BJ (cell line): Measurements from ENCODE around the gene NMT2. TPM values are rescaled to one million over a fixed set of nuclear protein-coding genes. Genes with fewer than 3 reads are reported as not detected.

Source experiments
- CTCF ChIA-PET: fragments of 350-600 bp; formaldehyde crosslinking; extraction: SDS; loops from one replicate; lab custom pipeline; 2021; ENCODE audit warnings: antibody characterized with exemption, inconsistent platforms; lab: Yijun Ruan, JAX
- POLR2A ChIA-PET: fragments of 300-600 bp; sonication (Branson Sonifier 250); formaldehyde crosslinking; extraction: SDS; loops from one replicate; lab custom pipeline; 2021; ENCODE audit warnings: antibody characterized with exemption; lab: Charles Lee
- DNase-seq: peaks from one replicate; pipeline ENCODE4 v3.0.0-alpha.2; 2011; ENCODE audit warnings: low read depth
- H3K27me3 ChIP-seq: 2 replicates; pipeline ENCODE4 v1.6.0; 2011; ENCODE audit warnings: low read length; ENCODE audit not compliant: control insufficient read depth, insufficient read depth
- H3K36me3 ChIP-seq: 2 replicates; pipeline ENCODE4 v1.5.1; 2011; ENCODE audit warnings: low read length; ENCODE audit not compliant: control insufficient read depth, insufficient read depth
- H3K4me3 ChIP-seq: 2 replicates; pipeline ENCODE4 v1.5.1; 2011; ENCODE audit warnings: low read depth, mild to moderate bottlenecking, control low read depth, low read length
- CTCF ChIP-seq: IDR thresholded peaks from 2 replicates; pipeline ENCODE4 v1.5.1; 2011; ENCODE audit warnings: low read depth, mild to moderate bottlenecking, control low read depth, inconsistent platforms, low read length, moderate library complexity; ENCODE audit not compliant: insufficient read depth
- polyA plus RNA-seq: library from polyadenylated mRNA; depleted of rRNA; stranded (reverse); fragments of >200 nt; gene quantifications from 2 replicates; pipeline ENCODE4 v1.2.3, GENCODE V29; 2011

Gene NMT2
- polyA plus RNA-seq, 1 experiment: 12.7 TPM

- no peak for TF ChIP-seq CTCF
- ChIA-PET POLR2A (no interaction called here), CTCF (no interaction called here)
- Histone ChIP-seq H3K36me3 (peaks cover 3% of the 10 kb centered on the region), H3K4me3 (no peak overlapping the region), H3K27me3 (no peaks in the 10 kb centered on the region)
- no peak for DNase-seq
Observed at GRCh38 chr10:15112657-15113056, 55.8 kb downstream of the NMT2 start.

- no peak for DNase-seq
- CTCF ChIA-PET: interaction anchor here (0.6 to 2.8 kb wide), 21 partner anchors 9 to 282 kb away, joined by 3 to 11 read pairs (median 3); partner anchors contain the start of genes CDNF, HSPA14, MSANTD7 and RPP38
- Histone ChIP-seq H3K27me3 (no peaks in the 10 kb centered on the region), H3K4me3 (no peak overlapping the region), H3K36me3 (peaks cover 8% of the 10 kb centered on the region)
- peak; percentile 89 for TF ChIP-seq CTCF
- POLR2A ChIA-PET: no interaction called here
Observed at GRCh38 chr10:15106352-15107013, 62.0 kb downstream of the NMT2 start.

- Histone ChIP-seq H3K27me3 (no peaks in the 10 kb centered on the region), H3K36me3 (peaks cover 8% of the 10 kb centered on the region), H3K4me3 (no peak overlapping the region)
- TF ChIP-seq CTCF: no peak
- ChIA-PET POLR2A (no interaction called here), CTCF (interaction anchor here (0.7 to 1.2 kb wide), 2 partner anchors 127 to 672 kb away, joined by 3 read pairs; no protein-coding TSS in a partner anchor)
- DNase-seq: no peak
Observed at GRCh38 chr10:15103513-15103912, 65.0 kb downstream of the NMT2 start.

- no peak for TF ChIP-seq CTCF
- no peak for DNase-seq
- Histone ChIP-seq H3K36me3 (peaks cover 8% of the 10 kb centered on the region), H3K4me3 (no peak overlapping the region), H3K27me3 (no peaks in the 10 kb centered on the region)
- POLR2A ChIA-PET: no interaction called here
- CTCF ChIA-PET: no interaction called here
Observed at GRCh38 chr10:15099886-15100285, 68.6 kb downstream of the NMT2 start.

- POLR2A ChIA-PET: no interaction called here
- 0 out of 2 replicates have a peak, but pooled peaks have one; percentile 3 for TF ChIP-seq CTCF
- DNase-seq: peak; percentile 57
- Histone ChIP-seq H3K4me3 (peak within 1 kb of the TSS; percentile 65), H3K27me3 (no peaks in the 10 kb centered on the region; the same call in 1 of the 2 replicates), H3K36me3 (peaks cover 4% of the 10 kb centered on the region)
- CTCF ChIA-PET: interaction anchor here (0.7 to 0.8 kb wide), 2 partner anchors 9 to 123 kb away, joined by 3 read pairs; no protein-coding TSS in a partner anchor
Observed at GRCh38 chr10:15097011-15097812, 71.3 kb downstream of the NMT2 start, which contains the start of gene RPP38. Gene RPP38 (plus strand): TSS chr10:15097355. CDS start chr10:15103315, 5,960 bp downstream.
